Measurements from ENCODE around the gene PYDC1.
"Not testable (repeated sequence)": the region's sequence is repeated elsewhere in the genome, so short reads cannot be mapped to it uniquely, and the experiment has no call there.

Gene PYDC1

GRCh38 chr16:31179219-31179746 lies 37.7 kb downstream of the PYDC1 start:
- DNase-seq (ENCODE audit: low spot score), result no peak

- DNase-seq (ENCODE audit: low spot score), result no peak
Observed at GRCh38 chr16:31177136-31177535, 39.8 kb downstream of the PYDC1 start.

- DNase-seq (ENCODE audit: low spot score), result not testable (repeated sequence)
Observed at GRCh38 chr16:31170048-31170447, 46.9 kb downstream of the PYDC1 start.

- DNase-seq (ENCODE audit: low spot score), result no peak
Observed at GRCh38 chr16:31168848-31169247, 48.1 kb downstream of the PYDC1 start.

- DNase-seq (ENCODE audit: low spot score), result no peak
Observed at GRCh38 chr16:31167315-31167714, 49.6 kb downstream of the PYDC1 start.

Data from iPS-NIHi11 (cell line).